Measurements from ENCODE around the gene NXPH4. TPM values are rescaled to one million over a fixed set of nuclear protein-coding genes. Genes with fewer than 3 reads are reported as not detected.

Gene NXPH4
- total RNA-seq, 1 experiment from 2014 or later = 2.8 TPM

- DNase-seq (ENCODE audit: low spot score) = peak; percentile 64
Observed at GRCh38 chr12:57242691-57243454, 26.3 kb downstream of the NXPH4 start.

- DNase-seq (ENCODE audit: low spot score) = peak; percentile 85
Observed at GRCh38 chr12:57243521-57244311, 27.1 kb downstream of the NXPH4 start.

GRCh38 chr12:57244312-57244696 is 27.7 kb downstream of the NXPH4 start:
- no peak for DNase-seq (ENCODE audit: low spot score)

- no peak for DNase-seq (ENCODE audit: low spot score)
Observed at GRCh38 chr12:57247041-57247440, 30.4 kb downstream of the NXPH4 start.

- DNase-seq (ENCODE audit: low spot score) = no peak
Observed at GRCh38 chr12:57248934-57249742, 32.5 kb downstream of the NXPH4 start.

GRCh38 chr12:57250541-57250940 is 33.9 kb downstream of the NXPH4 start:
- DNase-seq (ENCODE audit: low spot score) = no peak

- no peak for DNase-seq (ENCODE audit: low spot score)
Observed at GRCh38 chr12:57250956-57251355, 34.4 kb downstream of the NXPH4 start, which contains the start of gene STAC3. TSS of gene STAC3 (minus strand) at chr12:57251187. CDS start at chr12:57249636, 1,551 bp downstream.

- no peak for DNase-seq (ENCODE audit: low spot score)
Observed at GRCh38 chr12:57254506-57255280, 38.1 kb downstream of the NXPH4 start.

GRCh38 chr12:57255916-57256315 is 39.3 kb downstream of the NXPH4 start:
- DNase-seq (ENCODE audit: low spot score) = no peak

GRCh38 chr12:57258977-57259970 is 42.7 kb downstream of the NXPH4 start:
- no peak for DNase-seq (ENCODE audit: low spot score)

- no peak for DNase-seq (ENCODE audit: low spot score)
Observed at GRCh38 chr12:57260366-57260765, 43.8 kb downstream of the NXPH4 start.

- DNase-seq (ENCODE audit: low spot score) = no peak
Observed at GRCh38 chr12:57261428-57261865, 44.9 kb downstream of the NXPH4 start.

- DNase-seq (ENCODE audit: low spot score) = no peak
Observed at GRCh38 chr12:57262126-57262822, 45.7 kb downstream of the NXPH4 start.

GRCh38 chr12:57263096-57263495 is 46.5 kb downstream of the NXPH4 start:
- no peak for DNase-seq (ENCODE audit: low spot score)

- DNase-seq (ENCODE audit: low spot score) = no peak
Observed at GRCh38 chr12:57266681-57267080, 50.1 kb downstream of the NXPH4 start.

- DNase-seq (ENCODE audit: low spot score) = no peak
Observed at GRCh38 chr12:57268264-57268663, 51.7 kb downstream of the NXPH4 start.

GRCh38 chr12:57270966-57271470 is 54.4 kb downstream of the NXPH4 start:
- DNase-seq (ENCODE audit: low spot score) = peak; percentile 6

GRCh38 chr12:57272337-57273151 is 56.0 kb downstream of the NXPH4 start:
- no peak for DNase-seq (ENCODE audit: low spot score)
